ENCODE measurements around the gene TREML4.

TREML4 gene

DNA sequence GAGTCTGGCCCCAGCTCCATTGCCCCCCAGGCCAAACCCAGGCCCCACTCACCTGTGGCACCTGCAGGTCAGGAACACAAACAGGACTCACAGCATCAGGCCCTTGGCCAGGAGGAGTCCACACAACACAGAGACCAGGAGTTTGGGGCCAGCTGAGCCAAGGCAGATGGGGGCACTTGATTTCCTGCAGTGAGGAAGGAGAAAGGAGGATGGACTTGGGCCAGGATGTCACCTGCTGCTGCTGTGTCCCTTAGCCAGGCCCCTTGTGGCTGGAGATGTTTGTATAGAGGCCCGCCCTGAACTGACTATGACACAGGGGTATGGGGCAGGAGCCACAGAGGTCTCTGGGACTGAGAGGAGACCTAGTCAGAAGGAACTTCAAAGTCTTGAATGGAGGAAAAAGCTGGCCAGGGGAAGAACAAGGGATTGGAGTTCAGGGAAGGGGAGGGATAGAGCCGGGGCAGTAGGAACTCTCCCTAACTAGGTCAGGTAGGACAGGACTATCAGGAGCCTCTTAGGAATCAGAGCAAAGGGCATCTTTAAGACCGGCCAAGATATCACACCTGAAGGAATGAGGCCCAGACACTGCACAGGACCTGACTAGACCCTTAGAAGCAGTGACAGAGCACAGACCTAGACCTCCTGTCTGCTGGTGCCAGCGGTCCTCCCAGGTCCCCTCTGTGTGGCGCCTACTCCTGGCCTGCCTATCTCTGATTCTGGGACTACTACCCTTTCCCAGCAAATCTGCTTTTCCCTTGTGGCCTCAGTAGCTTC is 18.4 kb upstream of the TREML4 start:
- Mint-ChIP-seq H3K4me1 (no peaks in the 10 kb centered on the region), H3K36me3 (ENCODE audit: low read depth) (no peaks in the 10 kb centered on the region), H3K27me3 (ENCODE audit: low read depth, poor library complexity) (peaks cover 19% of the 10 kb centered on the region), H3K27ac (no peak overlapping the region), H3K9me3 (peaks cover 15% of the 10 kb centered on the region), H3K4me3 (no peak overlapping the region)
- DNase-seq = no peak
- TF ChIP-seq, protein P1, sequence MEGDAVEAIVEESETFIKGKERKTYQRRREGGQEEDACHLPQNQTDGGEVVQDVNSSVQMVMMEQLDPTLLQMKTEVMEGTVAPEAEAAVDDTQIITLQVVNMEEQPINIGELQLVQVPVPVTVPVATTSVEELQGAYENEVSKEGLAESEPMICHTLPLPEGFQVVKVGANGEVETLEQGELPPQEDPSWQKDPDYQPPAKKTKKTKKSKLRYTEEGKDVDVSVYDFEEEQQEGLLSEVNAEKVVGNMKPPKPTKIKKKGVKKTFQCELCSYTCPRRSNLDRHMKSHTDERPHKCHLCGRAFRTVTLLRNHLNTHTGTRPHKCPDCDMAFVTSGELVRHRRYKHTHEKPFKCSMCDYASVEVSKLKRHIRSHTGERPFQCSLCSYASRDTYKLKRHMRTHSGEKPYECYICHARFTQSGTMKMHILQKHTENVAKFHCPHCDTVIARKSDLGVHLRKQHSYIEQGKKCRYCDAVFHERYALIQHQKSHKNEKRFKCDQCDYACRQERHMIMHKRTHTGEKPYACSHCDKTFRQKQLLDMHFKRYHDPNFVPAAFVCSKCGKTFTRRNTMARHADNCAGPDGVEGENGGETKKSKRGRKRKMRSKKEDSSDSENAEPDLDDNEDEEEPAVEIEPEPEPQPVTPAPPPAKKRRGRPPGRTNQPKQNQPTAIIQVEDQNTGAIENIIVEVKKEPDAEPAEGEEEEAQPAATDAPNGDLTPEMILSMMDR (IDR thresholded peaks at IDR 0.05) = no peak

- H3K27me3 Mint-ChIP-seq (ENCODE audit: low read depth, poor library complexity) = peaks cover 36% of the 10 kb centered on the region
- no peaks in the 10 kb centered on the region for H3K4me1 Mint-ChIP-seq
- no peaks in the 10 kb centered on the region for H3K36me3 Mint-ChIP-seq (ENCODE audit: low read depth)
- TF ChIP-seq, protein P1 (IDR thresholded peaks at IDR 0.05) = no peak
- peaks cover 12% of the 10 kb centered on the region for H3K9me3 Mint-ChIP-seq
- no peak overlapping the region for H3K27ac Mint-ChIP-seq
- DNase-seq = no peak
- H3K4me3 Mint-ChIP-seq = no peak overlapping the region
Observed at GRCh38 chr6:41214559-41215238, 13.4 kb upstream of the TREML4 start.

GRCh38 chr6:41215777-41216176 is 12.4 kb upstream of the TREML4 start:
- Mint-ChIP-seq H3K9me3 (peaks cover 23% of the 10 kb centered on the region), H3K4me1 (no peaks in the 10 kb centered on the region), H3K4me3 (no peak overlapping the region), H3K27me3 (ENCODE audit: low read depth, poor library complexity) (peaks cover 36% of the 10 kb centered on the region), H3K36me3 (ENCODE audit: low read depth) (peaks cover 6% of the 10 kb centered on the region), H3K27ac (no peak overlapping the region)
- TF ChIP-seq, protein P1 (IDR thresholded peaks at IDR 0.05) = no peak
- no peak for DNase-seq

GRCh38 chr6:41216616-41217015 is 11.5 kb upstream of the TREML4 start:
- Mint-ChIP-seq H3K27ac (no peak overlapping the region), H3K27me3 (ENCODE audit: low read depth, poor library complexity) (peaks cover 32% of the 10 kb centered on the region), H3K9me3 (peaks cover 28% of the 10 kb centered on the region), H3K4me1 (peaks cover under 1% of the 10 kb centered on the region), H3K4me3 (no peak overlapping the region), H3K36me3 (ENCODE audit: low read depth) (peaks cover 6% of the 10 kb centered on the region)
- DNase-seq = no peak
- TF ChIP-seq, protein P1 (IDR thresholded peaks at IDR 0.05) = no peak

DNA sequence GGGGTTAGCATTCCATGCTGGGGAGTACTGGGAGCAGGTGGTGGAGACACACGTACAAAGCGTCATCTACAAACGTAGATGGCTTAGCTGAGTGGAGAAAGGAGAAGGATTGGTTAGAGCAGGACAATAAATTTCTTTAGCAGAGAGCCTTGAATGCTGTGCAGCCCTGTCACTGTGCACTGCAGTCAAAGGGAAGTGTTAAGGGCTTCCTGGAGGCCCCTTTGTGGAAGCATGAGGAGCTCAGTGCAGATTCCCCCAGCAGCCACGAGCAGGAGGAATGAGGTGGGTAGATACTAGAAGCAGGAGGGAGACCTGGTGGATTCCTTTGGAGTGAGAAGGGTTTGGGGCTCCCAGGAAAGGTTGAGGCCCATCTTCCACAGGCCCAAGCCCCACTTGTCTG is 6.1 kb upstream of the TREML4 start:
- no peak overlapping the region for H3K4me3 Mint-ChIP-seq
- H3K4me1 Mint-ChIP-seq = peaks cover 36% of the 10 kb centered on the region
- H3K27ac Mint-ChIP-seq = no peak overlapping the region
- TF ChIP-seq, protein P1 (IDR thresholded peaks at IDR 0.05) = no peak
- peaks cover 22% of the 10 kb centered on the region for H3K9me3 Mint-ChIP-seq
- no peak for DNase-seq
- H3K36me3 Mint-ChIP-seq (ENCODE audit: low read depth) = peaks cover 6% of the 10 kb centered on the region
- H3K27me3 Mint-ChIP-seq (ENCODE audit: low read depth, poor library complexity) = peaks cover 29% of the 10 kb centered on the region
